Placental epithelial cell (primary cell): ENCODE measurements around the gene TMED7. TPM values are rescaled to one million over a fixed set of nuclear protein-coding genes. Genes with fewer than 3 reads are reported as not detected.

Source experiments
- total RNA-seq: library from RNA; depleted of rRNA; stranded (reverse); fragments of >200 nt; gene quantifications from 2 replicates; pipeline ENCODE4 v1.2.3, GENCODE V29; 2012

TMED7 gene
- total RNA-seq = 82.1 and 209 TPM in 2 replicates

DNA sequence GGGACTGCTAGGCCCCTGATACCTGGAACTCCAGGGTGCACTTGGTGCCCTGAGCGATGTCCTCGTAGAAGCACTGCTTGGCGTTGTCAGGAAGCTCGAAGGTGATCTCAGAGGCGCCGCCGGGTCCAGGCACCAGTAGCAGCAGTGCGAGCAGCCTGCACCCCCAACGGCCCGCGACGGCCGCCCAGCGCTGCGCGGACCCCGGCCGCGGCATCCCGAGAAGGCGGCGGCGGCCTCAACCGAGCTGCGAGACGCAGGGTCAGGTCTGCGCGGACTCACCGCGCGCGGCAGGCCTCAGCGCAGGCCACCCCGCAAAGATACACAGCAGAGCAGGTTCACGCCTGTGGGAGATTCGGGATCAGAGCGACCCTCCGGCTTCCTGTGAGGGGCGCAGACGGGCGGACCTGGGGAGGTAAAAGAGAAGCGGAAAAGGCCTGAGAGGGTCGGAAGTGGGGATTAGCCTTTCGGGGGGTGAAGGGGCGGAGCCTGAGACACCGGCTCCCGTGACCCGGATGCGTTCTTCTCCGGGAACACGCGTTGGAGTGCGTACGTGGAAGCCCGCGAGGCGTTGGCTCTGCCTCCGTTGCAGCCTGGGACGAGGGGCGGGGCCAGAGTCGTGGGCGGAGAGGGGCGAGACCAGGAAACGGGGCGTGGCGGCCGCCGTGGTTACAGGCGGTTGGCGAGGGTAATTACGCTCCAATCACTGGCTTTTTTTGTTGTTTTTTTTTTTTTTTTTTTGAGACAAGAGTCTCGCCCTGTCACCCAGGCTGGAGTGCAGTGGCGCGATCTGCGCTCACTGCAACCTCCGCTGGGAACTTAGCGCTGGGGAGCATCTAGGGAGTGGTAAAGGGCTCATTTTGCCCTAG, at the start of gene TMED7:
Gene TMED7 (minus strand): TSS at position 458 of the 866 bp plus-strand sequence. CDS start 244 bp downstream, at position 214.

DNA sequence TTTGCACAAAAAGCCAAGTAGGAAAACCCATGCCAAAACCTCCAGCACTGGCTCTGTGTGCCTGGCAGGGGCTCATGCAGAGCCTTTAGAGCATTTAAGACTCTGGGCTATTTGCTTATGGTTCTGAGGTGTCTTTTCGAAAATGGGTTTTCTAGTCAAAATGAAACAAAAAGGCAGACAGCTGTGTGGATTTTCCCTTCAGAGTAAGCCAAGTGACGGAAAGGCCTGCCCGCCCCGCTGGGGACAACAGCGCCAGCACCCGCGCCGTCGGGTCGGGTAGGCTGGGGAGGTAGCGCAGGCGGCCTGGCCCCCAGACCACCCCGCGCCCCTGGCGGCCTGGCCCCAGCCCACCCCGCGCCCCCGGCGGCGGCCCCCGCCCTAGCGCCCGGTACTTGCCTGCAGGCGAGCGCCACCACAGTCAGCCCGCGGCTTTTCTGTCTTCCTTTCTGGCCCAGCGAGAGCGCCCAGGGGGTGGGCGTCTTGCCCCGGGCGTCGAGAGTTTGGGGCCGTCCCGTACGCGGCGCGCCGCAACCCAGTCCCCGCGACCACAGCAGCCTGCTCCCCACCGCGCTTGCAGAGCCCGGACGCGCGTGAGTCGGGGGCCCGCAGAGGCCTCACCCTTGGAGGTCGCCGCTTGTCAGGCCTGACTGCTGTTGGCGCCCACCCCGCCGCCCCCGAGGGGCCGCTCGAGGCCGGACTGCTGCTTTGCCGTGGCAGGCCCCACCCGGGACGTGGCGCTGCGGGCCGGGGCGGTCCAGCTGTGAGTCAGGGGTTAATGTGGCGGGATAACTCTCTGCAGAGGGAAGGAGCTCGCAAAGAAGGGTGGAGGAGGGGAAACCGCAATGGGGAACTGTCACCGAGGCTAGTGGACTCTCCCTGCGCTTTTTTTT, 23.9 kb downstream of the TMED7 start, which contains the start of gene TICAM2:
Gene TICAM2 (minus strand): TSS at position 779 of the 890 bp plus-strand sequence. CDS start 21,223 bp downstream, outside the sequence.

Other genes with a start within 250 kb of the TMED7 start
- 14.5 and 30.9 TPM in 2 replicates for gene FEM1C, start 81.3 kb downstream of the TMED7 start, total RNA-seq
- gene TICAM2, start 23.6 kb downstream of the TMED7 start, total RNA-seq = 2.4 and 3.3 TPM in 2 replicates
- 0.54 and 1.6 TPM in 2 replicates for gene CDO1, start 190.6 kb upstream of the TMED7 start, total RNA-seq
- gene ATG12, start 215.5 kb upstream of the TMED7 start, total RNA-seq = 56.1 and 62.9 TPM in 2 replicates
- 96.2 and 97.0 TPM in 2 replicates for gene AP3S1, start 215.9 kb upstream of the TMED7 start, total RNA-seq